ENCODE measurements around the gene NUP210.

The NUP210 gene

DNA sequence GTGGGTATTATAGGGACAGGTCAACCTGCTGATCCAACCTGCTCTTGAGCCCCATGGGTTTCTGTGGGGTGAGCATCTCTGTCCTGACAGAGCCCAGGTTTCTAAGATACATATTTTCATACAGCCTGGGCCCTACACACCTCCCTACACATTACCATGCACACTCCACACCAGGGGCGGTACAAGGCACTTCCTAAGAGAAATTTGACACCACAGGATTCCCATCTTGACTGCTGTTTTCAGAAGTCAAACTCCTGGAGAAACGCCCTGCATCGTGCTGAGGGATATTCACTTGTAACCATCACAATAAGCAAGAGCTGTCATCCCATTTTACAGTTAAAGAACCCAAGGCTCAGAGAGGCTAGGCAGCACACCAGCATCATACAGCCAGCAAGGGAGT lies 50.1 kb downstream of the NUP210 start:
- Histone ChIP-seq H3K4me2 (ENCODE audit: low read length) (no peak overlapping the region), H3K36me3 (ENCODE audit: insufficient read depth, low read length) (no peaks in the 10 kb centered on the region), H3K9ac (ENCODE audit: low read depth, low read length) (no peak overlapping the region), H3K4me3 (ENCODE audit: low read length) (no peak overlapping the region), H3K9me3 (replicated peaks; ENCODE audit: low read length) (no peaks in the 10 kb centered on the region), H3K4me1 (ENCODE audit: control insufficient read depth, insufficient read depth, low read length) (no peaks in the 10 kb centered on the region), H3K27me3 (ENCODE audit: control insufficient read depth, insufficient read depth, low read length) (no peaks in the 10 kb centered on the region)

DNA sequence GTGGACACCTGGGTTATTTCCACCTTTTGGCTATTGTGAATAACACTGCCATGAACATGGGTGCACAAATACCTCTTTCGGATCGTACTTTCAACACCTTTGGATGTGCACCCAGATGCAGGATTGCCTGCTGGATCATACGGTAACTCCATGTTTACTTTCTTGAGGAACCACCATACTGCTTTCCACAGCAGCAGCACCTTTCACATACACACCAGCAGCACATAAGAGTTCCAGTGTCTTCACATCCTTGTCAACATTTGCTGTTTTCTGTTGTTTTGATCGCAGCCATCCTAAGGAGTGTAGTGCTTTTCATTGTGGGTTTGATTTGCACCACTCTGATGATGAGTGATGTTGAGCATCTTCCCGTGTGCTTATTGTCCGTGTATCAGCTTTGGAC lies 51.3 kb downstream of the NUP210 start:
- H3K4me3 ChIP-seq (ENCODE audit: low read length), result no peak overlapping the region
- H3K9me3 ChIP-seq (replicated peaks; ENCODE audit: low read length), result no peaks in the 10 kb centered on the region
- H3K36me3 ChIP-seq (ENCODE audit: insufficient read depth, low read length), result no peaks in the 10 kb centered on the region
- no peaks in the 10 kb centered on the region for H3K27me3 ChIP-seq (ENCODE audit: control insufficient read depth, insufficient read depth, low read length)
- no peak overlapping the region for H3K9ac ChIP-seq (ENCODE audit: low read depth, low read length)
- H3K4me2 ChIP-seq (ENCODE audit: low read length), result no peak overlapping the region
- no peaks in the 10 kb centered on the region for H3K4me1 ChIP-seq (ENCODE audit: control insufficient read depth, insufficient read depth, low read length)

DNA sequence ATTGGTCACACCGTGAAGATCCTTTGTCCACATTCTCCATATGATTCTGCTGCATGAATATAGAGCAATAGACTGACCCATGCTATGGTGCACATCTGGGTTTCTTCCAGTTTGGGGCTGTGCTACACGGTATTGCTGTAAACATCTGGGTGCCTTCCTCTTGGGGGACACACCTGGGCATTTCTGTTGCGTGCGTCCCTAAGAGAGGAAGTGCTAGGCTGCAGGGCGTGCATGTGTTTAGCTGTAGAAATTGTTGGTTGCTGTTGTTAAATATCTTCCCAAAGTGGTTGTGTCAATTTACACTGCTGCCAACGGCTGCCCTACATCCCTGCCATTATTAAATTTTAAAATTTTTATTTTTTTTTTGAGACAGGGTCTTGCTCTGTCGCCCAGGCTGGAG lies 52.4 kb downstream of the NUP210 start:
- H3K4me2 ChIP-seq (ENCODE audit: low read length), result no peak overlapping the region
- no peaks in the 10 kb centered on the region for H3K4me1 ChIP-seq (ENCODE audit: control insufficient read depth, insufficient read depth, low read length)
- H3K27me3 ChIP-seq (ENCODE audit: control insufficient read depth, insufficient read depth, low read length), result no peaks in the 10 kb centered on the region
- no peak overlapping the region for H3K4me3 ChIP-seq (ENCODE audit: low read length)
- no peaks in the 10 kb centered on the region for H3K9me3 ChIP-seq (replicated peaks; ENCODE audit: low read length)
- no peaks in the 10 kb centered on the region for H3K36me3 ChIP-seq (ENCODE audit: insufficient read depth, low read length)
- H3K9ac ChIP-seq (ENCODE audit: low read depth, low read length), result no peak overlapping the region

DNA sequence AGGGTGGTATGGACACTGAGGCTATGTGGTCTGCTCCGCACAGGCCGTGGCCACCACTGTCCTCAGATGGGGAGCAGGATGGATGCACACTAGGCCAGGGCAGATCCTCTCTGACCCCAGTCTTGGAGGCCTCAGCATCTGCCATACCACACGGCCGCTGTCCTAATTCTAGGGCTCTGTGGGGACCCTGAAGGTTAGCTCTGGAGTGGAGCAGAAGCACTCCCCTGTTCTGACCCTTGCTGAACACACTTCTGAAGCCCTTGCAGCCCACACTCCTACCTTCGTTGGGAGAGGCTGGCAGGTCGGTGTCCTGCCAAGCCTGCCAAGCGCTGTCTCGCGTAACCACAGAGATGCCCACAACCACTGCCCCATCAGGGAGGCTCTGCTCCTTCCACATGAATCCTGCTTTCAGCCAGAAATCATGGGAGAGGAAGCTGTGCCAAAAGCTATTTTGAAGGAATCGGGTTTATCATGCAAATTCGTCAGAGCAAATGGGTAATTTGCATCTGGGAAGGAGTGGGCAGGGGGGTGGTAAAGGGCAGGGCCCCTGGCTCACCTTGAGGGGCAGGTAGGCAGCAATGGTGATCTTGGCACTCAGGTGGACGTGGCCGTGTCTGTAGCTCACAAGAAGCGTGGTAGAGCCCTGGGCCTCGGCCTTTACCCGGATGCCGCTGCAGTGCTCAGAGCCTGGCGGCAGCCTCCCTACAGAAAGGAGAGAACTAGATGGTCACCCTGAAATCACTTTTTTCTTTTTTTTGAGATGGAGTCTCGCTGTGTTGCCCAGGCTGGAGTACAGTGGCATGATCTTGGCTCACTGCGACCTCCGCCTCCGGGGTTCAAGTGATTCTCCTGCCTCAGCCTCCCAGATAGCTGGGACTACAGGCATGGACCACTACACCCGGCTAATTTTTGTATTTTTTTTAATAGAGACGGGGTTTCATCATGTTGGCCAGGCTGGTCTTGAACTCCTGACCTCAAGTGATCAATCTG lies 54.4 kb downstream of the NUP210 start:
- Histone ChIP-seq H3K27me3 (ENCODE audit: control insufficient read depth, insufficient read depth, low read length) (no peaks in the 10 kb centered on the region), H3K9me3 (replicated peaks; ENCODE audit: low read length) (no peaks in the 10 kb centered on the region), H3K4me1 (ENCODE audit: control insufficient read depth, insufficient read depth, low read length) (no peaks in the 10 kb centered on the region), H3K36me3 (ENCODE audit: insufficient read depth, low read length) (no peaks in the 10 kb centered on the region), H3K9ac (ENCODE audit: low read depth, low read length) (no peak overlapping the region), H3K4me3 (ENCODE audit: low read length) (no peak overlapping the region), H3K4me2 (ENCODE audit: low read length) (no peak overlapping the region)

- H3K9me3 ChIP-seq (replicated peaks; ENCODE audit: low read length), result no peaks in the 10 kb centered on the region
- no peaks in the 10 kb centered on the region for H3K4me1 ChIP-seq (ENCODE audit: control insufficient read depth, insufficient read depth, low read length)
- no peak overlapping the region for H3K4me3 ChIP-seq (ENCODE audit: low read length)
- H3K4me2 ChIP-seq (ENCODE audit: low read length), result no peak overlapping the region
- H3K36me3 ChIP-seq (ENCODE audit: insufficient read depth, low read length), result no peaks in the 10 kb centered on the region
- no peak overlapping the region for H3K9ac ChIP-seq (ENCODE audit: low read depth, low read length)
- no peaks in the 10 kb centered on the region for H3K27me3 ChIP-seq (ENCODE audit: control insufficient read depth, insufficient read depth, low read length)
Measured at GRCh38 chr3:13364602-13365271, 55.4 kb downstream of the NUP210 start.

GRCh38 chr3:13362551-13362950 lies 57.6 kb downstream of the NUP210 start:
- Histone ChIP-seq H3K36me3 (ENCODE audit: insufficient read depth, low read length) (no peaks in the 10 kb centered on the region), H3K4me2 (ENCODE audit: low read length) (no peak overlapping the region), H3K9me3 (replicated peaks; ENCODE audit: low read length) (no peaks in the 10 kb centered on the region), H3K27me3 (ENCODE audit: control insufficient read depth, insufficient read depth, low read length) (no peaks in the 10 kb centered on the region), H3K4me3 (ENCODE audit: low read length) (no peak overlapping the region), H3K4me1 (ENCODE audit: control insufficient read depth, insufficient read depth, low read length) (no peaks in the 10 kb centered on the region), H3K9ac (ENCODE audit: low read depth, low read length) (no peak overlapping the region)

- H3K9me3 ChIP-seq (replicated peaks; ENCODE audit: low read length), result no peaks in the 10 kb centered on the region
- H3K4me1 ChIP-seq (ENCODE audit: control insufficient read depth, insufficient read depth, low read length), result no peaks in the 10 kb centered on the region
- no peaks in the 10 kb centered on the region for H3K36me3 ChIP-seq (ENCODE audit: insufficient read depth, low read length)
- H3K27me3 ChIP-seq (ENCODE audit: control insufficient read depth, insufficient read depth, low read length), result no peaks in the 10 kb centered on the region
- H3K9ac ChIP-seq (ENCODE audit: low read depth, low read length), result no peak overlapping the region
- no peak overlapping the region for H3K4me2 ChIP-seq (ENCODE audit: low read length)
- H3K4me3 ChIP-seq (ENCODE audit: low read length), result no peak overlapping the region
Measured at GRCh38 chr3:13359916-13360315, 60.2 kb downstream of the NUP210 start.

DNA sequence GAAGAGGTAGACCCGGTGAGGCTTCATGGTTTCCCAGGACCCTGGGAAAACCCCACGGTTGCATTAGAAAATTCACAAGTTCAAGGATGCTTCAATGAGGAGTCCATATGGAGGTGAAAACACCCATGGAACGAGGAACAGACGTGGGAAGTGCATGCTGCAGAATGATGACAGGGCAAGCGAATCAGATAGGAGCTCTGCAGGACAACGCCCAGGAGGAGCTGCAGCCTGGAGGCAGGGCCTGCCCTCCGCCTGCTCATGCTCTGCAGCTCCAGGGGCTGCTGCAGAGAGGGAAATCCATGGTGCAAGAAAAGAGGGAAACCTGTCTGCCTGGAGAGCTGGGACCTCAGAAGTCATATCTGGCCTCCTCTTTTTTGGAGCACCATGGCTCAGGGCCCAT lies 61.5 kb downstream of the NUP210 start:
- Histone ChIP-seq H3K9me3 (replicated peaks; ENCODE audit: low read length) (no peaks in the 10 kb centered on the region), H3K4me1 (ENCODE audit: control insufficient read depth, insufficient read depth, low read length) (no peaks in the 10 kb centered on the region), H3K4me3 (ENCODE audit: low read length) (no peak overlapping the region), H3K36me3 (ENCODE audit: insufficient read depth, low read length) (no peaks in the 10 kb centered on the region), H3K9ac (ENCODE audit: low read depth, low read length) (no peak overlapping the region), H3K4me2 (ENCODE audit: low read length) (no peak overlapping the region), H3K27me3 (ENCODE audit: control insufficient read depth, insufficient read depth, low read length) (no peaks in the 10 kb centered on the region)

DNA sequence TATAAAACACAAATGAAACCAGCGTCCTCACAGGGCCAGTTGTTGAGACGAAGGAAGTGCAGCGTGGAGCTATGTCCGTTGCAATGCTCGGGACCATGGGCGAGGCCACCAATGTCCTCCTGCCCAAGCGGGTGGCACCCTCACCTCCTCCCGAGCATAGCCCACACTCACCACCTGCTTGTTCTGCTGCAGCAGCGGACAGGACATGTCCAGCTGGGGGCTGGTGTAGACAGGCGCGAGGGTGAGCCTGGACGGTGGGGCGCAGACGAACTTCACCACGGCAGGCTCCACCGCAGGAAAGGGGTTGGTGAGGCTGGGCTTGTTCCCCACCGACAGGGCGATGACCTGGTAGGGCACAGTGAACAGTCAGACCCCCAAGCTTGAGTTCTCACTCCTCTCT lies 62.1 kb downstream of the NUP210 start:
- Histone ChIP-seq H3K9ac (ENCODE audit: low read depth, low read length) (no peak overlapping the region), H3K4me3 (ENCODE audit: low read length) (no peak overlapping the region), H3K27me3 (ENCODE audit: control insufficient read depth, insufficient read depth, low read length) (no peaks in the 10 kb centered on the region), H3K36me3 (ENCODE audit: insufficient read depth, low read length) (no peaks in the 10 kb centered on the region), H3K4me2 (ENCODE audit: low read length) (no peak overlapping the region), H3K4me1 (ENCODE audit: control insufficient read depth, insufficient read depth, low read length) (no peaks in the 10 kb centered on the region), H3K9me3 (replicated peaks; ENCODE audit: low read length) (no peaks in the 10 kb centered on the region)

GRCh38 chr3:13357074-13357473 lies 63.0 kb downstream of the NUP210 start:
- no peaks in the 10 kb centered on the region for H3K4me1 ChIP-seq (ENCODE audit: control insufficient read depth, insufficient read depth, low read length)
- H3K27me3 ChIP-seq (ENCODE audit: control insufficient read depth, insufficient read depth, low read length), result no peaks in the 10 kb centered on the region
- no peaks in the 10 kb centered on the region for H3K36me3 ChIP-seq (ENCODE audit: insufficient read depth, low read length)
- no peak overlapping the region for H3K4me2 ChIP-seq (ENCODE audit: low read length)
- H3K4me3 ChIP-seq (ENCODE audit: low read length), result no peak overlapping the region
- no peak overlapping the region for H3K9ac ChIP-seq (ENCODE audit: low read depth, low read length)
- no peaks in the 10 kb centered on the region for H3K9me3 ChIP-seq (replicated peaks; ENCODE audit: low read length)

DNA sequence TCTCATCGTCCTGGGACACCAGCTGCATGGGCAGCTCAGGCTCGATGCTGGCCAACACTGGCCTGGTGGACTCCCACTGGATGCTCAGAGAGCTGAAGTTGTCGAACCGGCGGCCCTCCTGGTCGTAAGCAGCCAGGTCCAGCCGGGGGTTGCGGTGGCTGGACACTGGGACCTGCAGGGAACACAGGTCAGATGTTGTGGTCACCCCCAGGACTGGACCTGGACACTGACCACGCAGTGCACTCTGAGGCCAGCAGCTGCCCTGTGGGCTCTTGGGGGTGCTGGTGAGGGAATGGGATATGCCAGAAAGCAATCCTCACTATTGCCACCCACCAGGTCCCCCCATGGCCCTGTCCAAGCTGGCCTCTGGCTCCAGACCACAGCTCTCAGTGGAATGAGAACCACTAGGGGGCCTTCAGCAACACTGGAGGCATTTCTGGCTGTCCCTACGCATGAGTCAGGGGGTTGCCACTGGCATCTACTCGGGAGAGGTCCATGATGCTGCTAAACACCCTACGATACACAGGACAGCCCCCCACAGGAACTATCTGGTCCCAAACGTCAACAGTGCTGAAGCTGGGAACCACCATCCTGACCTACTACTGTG lies 66.1 kb downstream of the NUP210 start:
- Histone ChIP-seq H3K27me3 (ENCODE audit: control insufficient read depth, insufficient read depth, low read length) (no peaks in the 10 kb centered on the region), H3K9ac (ENCODE audit: low read depth, low read length) (no peak overlapping the region), H3K4me1 (ENCODE audit: control insufficient read depth, insufficient read depth, low read length) (no peaks in the 10 kb centered on the region), H3K9me3 (replicated peaks; ENCODE audit: low read length) (no peaks in the 10 kb centered on the region), H3K4me2 (ENCODE audit: low read length) (no peak overlapping the region), H3K4me3 (ENCODE audit: low read length) (no peak overlapping the region), H3K36me3 (ENCODE audit: insufficient read depth, low read length) (no peaks in the 10 kb centered on the region)
